Renal cortex interstitium (tissue), 11 donors: ENCODE measurements around the gene PRDM15. TPM values are rescaled to one million over a fixed set of nuclear protein-coding genes. Genes with fewer than 3 reads are reported as not detected.
"Not testable (repeated sequence)": the region's sequence is repeated elsewhere in the genome, so short reads cannot be mapped to it uniquely, and the experiment has no call there.

Experiments
- DNase-seq, 11 donors: peaks; one replicate each; pipeline ENCODE4 v3.0.0-alpha.2; 2013; ENCODE audit warnings: low read depth in 9 of 11, low spot score in 4 of 11; ENCODE audit errors: extremely low read depth in 1 of 11
- polyA plus RNA-seq, 3 donors: library from polyadenylated mRNA; unstranded; fragments of 120-200 nt; gene quantifications; one replicate each; pipeline ENCODE4 v1.2.1, GENCODE V29; 2013; ENCODE audit not compliant: insufficient read length in 3 of 3

PRDM15 gene
- polyA plus RNA-seq, 3 donors = 5.9 to 8.8 (median 6.5) TPM

GRCh38 chr21:41802684-41803083 is 76.5 kb downstream of the PRDM15 start:
- DNase-seq = no peak

- DNase-seq = no peak
Measured at GRCh38 chr21:41802198-41802584, 77.0 kb downstream of the PRDM15 start.

DNA sequence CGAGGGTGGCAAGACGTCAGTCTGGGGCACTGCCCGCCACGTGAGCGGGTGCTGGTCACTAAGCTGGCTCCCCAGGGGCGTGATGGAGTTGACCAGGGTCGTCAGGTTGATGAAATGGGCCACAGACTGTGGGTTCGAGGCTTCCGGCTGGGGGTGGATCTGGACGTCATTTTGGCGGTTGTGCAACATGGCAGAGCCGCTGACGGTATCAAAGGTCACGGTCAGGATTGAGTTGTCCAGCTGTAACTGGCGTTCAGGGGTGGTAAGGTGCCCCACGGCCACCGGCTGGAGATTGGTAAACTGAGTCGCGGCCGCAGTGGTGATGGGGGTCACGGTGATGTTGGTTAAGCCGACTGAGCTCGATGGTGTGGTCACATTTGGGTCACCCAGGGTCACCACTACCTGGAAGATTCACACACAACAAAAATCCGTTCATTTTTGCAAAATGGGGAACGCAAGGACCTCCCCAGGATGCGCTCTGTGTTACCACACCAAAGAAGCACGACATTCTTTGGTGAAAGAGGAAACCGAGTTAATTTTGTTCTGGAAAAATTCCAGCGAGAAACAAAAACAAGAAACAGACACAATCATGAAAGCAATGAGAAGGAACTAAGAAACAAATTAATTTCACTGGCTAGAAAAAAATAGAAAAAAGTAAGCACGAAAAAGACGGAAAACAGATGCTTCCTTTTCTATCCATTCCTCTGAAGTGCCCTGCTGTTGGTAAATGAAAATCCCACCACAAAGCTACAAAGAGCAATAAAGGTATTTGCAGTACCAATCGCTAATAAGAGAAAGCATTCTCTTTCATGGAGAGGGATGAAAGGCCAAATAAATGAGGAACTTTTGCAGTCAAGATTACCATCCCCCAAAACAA is 77.6 kb downstream of the PRDM15 start:
- DNase-seq = no peak

- DNase-seq = no peak
Measured at GRCh38 chr21:41800425-41801320, 78.5 kb downstream of the PRDM15 start.

DNA sequence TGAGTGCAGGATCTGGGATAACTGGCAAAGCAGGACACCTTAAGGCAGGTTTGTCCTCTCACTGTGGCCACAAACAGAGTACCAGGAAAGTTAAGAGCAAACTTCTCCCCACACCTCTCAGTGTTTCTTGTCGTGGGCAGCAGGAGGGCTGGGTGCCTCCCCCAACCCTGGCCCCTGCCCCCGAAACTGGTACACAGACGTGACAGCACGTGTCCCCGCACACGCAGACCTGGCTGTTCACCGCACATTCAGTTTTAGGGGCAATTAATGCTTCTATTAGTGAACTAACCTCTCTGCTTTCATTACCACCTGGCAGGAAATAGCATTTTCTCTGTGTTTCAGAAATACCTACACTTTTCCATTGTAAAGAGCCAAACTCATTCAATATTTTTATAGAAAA is 79.4 kb downstream of the PRDM15 start:
- no peak for DNase-seq

DNA sequence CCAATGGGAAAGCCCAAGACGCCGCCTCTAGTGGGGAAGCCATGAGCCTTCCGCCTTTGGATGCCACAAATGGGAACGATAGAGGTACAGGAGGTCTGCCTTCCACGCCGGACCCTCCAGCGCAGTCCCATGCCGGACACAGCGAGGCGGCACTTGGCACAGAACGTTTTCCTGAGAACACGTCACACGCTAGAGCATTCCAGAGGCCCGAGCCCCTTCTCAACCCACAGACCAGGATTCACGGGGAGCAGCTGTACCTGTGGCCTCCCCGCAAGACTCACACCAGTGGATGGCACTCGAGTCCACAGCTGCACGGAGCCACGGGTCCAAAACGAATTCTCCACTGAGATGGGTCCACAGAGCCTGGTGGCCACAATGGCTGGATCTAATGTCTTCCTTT is 80.8 kb downstream of the PRDM15 start:
- no peak for DNase-seq

DNA sequence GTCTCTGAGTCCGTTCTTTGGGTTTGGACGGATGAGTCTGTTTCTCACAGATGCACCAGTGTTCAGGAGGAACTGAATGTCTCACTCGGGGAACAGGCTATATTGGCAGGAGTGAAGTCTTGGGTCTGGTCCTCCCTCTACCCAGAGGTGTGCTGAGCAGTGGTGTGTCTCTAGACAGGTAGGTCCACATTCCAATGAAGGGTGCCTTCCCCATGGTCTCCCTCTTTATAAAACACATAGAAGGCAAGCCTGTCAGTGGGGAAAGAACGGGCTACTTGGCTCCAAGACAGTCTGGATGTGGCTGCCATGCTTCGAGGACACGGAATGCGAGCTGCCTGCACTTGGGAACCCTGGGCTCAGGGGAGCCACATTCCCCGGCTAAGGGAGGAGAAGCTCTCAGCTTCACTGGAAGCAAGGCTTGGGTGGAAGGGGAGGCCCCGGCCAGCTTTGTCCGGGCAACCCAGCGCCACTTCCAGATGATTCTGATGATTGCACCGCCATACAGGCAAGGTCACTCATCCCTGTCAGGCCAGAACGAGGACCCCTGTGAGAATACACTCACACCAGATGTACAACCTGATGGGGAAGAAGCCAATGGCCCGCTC is 82.6 kb downstream of the PRDM15 start:
- no peak for DNase-seq

- no peak for DNase-seq
Measured at GRCh38 chr21:41795726-41796125, 83.4 kb downstream of the PRDM15 start.

DNA sequence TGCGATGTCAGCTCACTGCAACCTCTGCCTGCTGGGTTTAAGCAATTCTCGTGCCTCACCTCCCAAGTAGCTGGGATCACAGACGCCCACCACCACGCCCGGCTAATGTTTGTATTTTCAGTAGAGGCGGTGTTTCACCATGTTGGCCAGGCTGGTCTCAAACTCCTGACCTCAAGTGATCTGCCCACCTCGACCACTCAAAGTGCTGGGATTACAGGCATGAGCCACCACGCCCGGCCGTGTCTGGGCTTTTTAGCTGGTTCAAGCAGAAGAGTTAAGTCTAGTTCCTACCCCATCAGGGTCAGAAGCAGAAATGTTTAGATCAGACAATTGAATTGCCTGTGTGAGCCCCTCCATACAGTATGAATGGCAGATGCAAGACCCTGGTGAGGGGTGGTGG is 84.5 kb downstream of the PRDM15 start:
- DNase-seq = no peak

- no peak for DNase-seq
Measured at GRCh38 chr21:41792711-41793110, 86.4 kb downstream of the PRDM15 start.

DNA sequence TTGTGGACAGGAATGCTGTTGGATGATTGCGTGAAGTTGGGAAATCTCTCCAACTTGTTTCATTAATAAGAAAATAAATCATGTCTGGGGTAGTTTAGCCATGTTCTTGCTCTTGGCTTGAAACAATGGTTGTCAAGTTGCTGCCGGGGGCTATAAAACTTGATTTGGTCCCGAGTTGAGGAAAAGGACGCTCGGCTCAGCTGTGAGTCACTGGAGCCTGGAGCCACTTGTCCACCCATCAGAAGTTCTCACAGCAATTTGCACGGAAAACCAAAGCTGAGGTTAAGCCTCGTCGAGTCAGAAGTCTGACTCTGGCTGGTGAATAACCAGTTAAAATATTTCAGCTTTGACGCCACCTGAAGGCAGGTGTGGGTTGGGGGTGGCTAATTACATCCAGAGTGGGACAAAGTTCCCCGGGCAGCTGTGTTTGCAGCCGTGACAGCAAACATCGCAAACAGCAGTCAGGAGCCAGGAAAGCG is 92.6 kb downstream of the PRDM15 start:
- no peak for DNase-seq

DNA sequence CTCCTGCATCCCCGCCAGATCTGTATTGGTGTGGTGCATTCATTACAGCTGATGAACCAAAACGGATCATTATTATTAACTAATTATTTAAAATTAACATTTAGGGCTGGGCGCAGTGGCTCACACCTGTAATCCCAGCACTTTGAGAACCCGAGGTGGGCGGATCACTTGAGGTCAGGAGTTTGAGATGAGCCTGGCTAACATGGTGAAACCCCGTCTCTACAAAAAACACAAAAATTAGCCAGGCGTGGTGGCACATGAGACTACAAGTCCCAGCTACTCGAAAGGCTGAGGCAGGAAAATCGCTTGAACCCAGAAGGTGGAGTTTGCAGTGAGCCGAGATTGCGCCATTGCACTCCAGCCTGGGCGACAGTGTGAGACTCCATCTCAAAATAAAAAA is 93.9 kb downstream of the PRDM15 start:
- DNase-seq = not testable (repeated sequence)

- no peak for DNase-seq
Measured at GRCh38 chr21:41784456-41785102, 94.6 kb downstream of the PRDM15 start.

DNA sequence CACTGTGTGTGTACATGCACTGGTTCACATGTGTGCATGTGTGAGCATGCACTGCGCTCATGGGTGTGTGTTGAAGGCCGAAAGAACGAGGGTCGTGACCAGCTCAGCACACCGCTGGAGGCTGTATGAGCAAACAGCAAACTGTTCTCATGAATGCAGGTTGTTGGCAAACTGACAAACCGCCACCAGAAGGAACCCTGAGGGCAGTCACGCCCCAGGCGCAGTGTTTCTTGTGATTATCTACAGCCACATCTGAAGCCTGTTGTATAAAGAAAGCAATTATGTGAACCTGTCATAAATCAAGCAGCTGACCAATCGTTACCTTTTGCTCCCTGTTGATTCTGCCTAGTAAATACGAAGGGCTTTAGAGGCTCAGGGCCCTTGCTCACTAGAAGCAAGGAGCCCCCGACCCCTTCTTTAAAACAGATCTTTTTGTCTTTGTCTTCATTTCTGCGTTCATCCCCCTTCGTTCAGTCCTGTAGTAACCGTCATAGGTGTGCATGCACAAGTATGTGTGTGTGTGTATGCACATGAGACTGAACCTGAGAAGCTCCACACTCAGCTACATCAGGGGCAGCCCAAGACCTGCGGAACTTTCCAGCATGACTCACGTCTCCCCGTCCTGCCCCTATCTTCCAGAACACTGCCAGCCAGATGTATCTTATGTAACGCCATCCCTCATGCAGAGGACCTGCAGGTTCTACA is 95.5 kb downstream of the PRDM15 start:
- DNase-seq = no peak

DNA sequence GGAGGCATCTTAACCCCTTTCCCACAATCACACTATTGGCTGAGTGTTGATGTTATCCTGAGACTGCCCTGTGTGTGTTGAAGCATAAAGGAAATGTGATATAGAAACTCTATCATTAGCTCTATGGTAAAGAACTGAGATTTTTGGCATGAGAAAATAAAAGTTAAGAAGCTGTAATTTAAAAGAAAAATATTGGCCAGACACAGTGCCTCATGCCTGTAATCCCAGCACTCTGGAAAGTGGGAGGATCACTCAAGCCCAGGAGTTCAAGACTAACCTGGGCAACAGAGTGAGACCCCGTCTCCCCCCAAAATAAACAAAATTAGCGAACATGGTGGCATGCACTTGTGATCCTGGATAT is 98.1 kb downstream of the PRDM15 start:
- no peak for DNase-seq

- DNase-seq = no peak
Measured at GRCh38 chr21:41780337-41781049, 98.7 kb downstream of the PRDM15 start.

- no peak for DNase-seq
Measured at GRCh38 chr21:41779659-41780058, 99.5 kb downstream of the PRDM15 start.
